HG02943 (cell line): ENCODE data around the gene PPIL1.
"Not testable (repeated sequence)": the region's sequence is repeated elsewhere in the genome, so short reads cannot be mapped to it uniquely, and the experiment has no call there.

Source experiments
- ATAC-seq: cut with Tn5 transposase; IDR thresholded peaks from one replicate; pipeline ENCODE4 v1.9.1; 2021; ENCODE audit warnings: mild to moderate bottlenecking, low read depth, moderate library complexity; ENCODE audit not compliant: unreplicated experiment

Gene PPIL1

GRCh38 chr6:36818756-36819155 is 55.8 kb downstream of the PPIL1 start:
- no peak for ATAC-seq

- no peak for ATAC-seq
These were observed 56.8 kb downstream of the PPIL1 start for GRCh38 chr6:36817847-36818246.

GRCh38 chr6:36817176-36817817 is 57.3 kb downstream of the PPIL1 start:
- no peak for ATAC-seq

GRCh38 chr6:36815962-36816735 is 58.5 kb downstream of the PPIL1 start:
- no peak for ATAC-seq

GRCh38 chr6:36814249-36814648 is 60.4 kb downstream of the PPIL1 start:
- ATAC-seq = no peak

- no peak for ATAC-seq
These were observed 61.1 kb downstream of the PPIL1 start for GRCh38 chr6:36813526-36813925.

GRCh38 chr6:36813047-36813446 is 61.6 kb downstream of the PPIL1 start:
- not testable (repeated sequence) for ATAC-seq

- no peak for ATAC-seq
These were observed 64.4 kb downstream of the PPIL1 start for GRCh38 chr6:36809941-36810803.

- no peak for ATAC-seq
These were observed 65.4 kb downstream of the PPIL1 start for GRCh38 chr6:36809156-36809555.

GRCh38 chr6:36808634-36809033 is 66.0 kb downstream of the PPIL1 start:
- ATAC-seq = no peak

GRCh38 chr6:36807750-36808149 is 66.9 kb downstream of the PPIL1 start:
- no peak for ATAC-seq

GRCh38 chr6:36807143-36807542 is 67.5 kb downstream of the PPIL1 start:
- no peak for ATAC-seq

GRCh38 chr6:36805917-36806316 is 68.7 kb downstream of the PPIL1 start:
- no peak for ATAC-seq

- ATAC-seq = no peak
These were observed 69.4 kb downstream of the PPIL1 start for GRCh38 chr6:36805096-36805797.
